CD4-positive, alpha-beta T cell treated with Interleukin-15 for 1 hour (primary cell): ENCODE data around the gene TBC1D22A.

Experiments
- DNase-seq: peaks from one replicate; pipeline ENCODE4 v3.0.0-alpha.2; 2020

Gene TBC1D22A

GRCh38 chr22:46754110-46754799 is 8.2 kb upstream of the TBC1D22A start:
- peak; percentile 86 for DNase-seq

GRCh38 chr22:46754826-46755225 is 7.6 kb upstream of the TBC1D22A start:
- no peak for DNase-seq

- no peak for DNase-seq
These were observed 6.9 kb upstream of the TBC1D22A start for GRCh38 chr22:46755525-46755924.

GRCh38 chr22:46756097-46756496 is 6.4 kb upstream of the TBC1D22A start:
- no peak for DNase-seq

GRCh38 chr22:46757104-46757503 is 5.3 kb upstream of the TBC1D22A start:
- DNase-seq = no peak

- no peak for DNase-seq
These were observed 4.3 kb upstream of the TBC1D22A start for GRCh38 chr22:46758121-46758520.

GRCh38 chr22:46758867-46759290 is 3.6 kb upstream of the TBC1D22A start:
- peak; percentile 62 for DNase-seq

- DNase-seq = no peak
These were observed 1.4 kb upstream of the TBC1D22A start for GRCh38 chr22:46761017-46761416.

- no peak for DNase-seq
These were observed 762 bp upstream of the TBC1D22A start for GRCh38 chr22:46761539-46762237.

GRCh38 chr22:46763051-46763705 is 728 bp downstream of the TBC1D22A start:
- DNase-seq = peak; percentile 70

- no peak for DNase-seq
These were observed 1.8 kb downstream of the TBC1D22A start for GRCh38 chr22:46764140-46764680.

GRCh38 chr22:46764779-46765485 is 2.5 kb downstream of the TBC1D22A start:
- no peak for DNase-seq

GRCh38 chr22:46766611-46767010 is 4.2 kb downstream of the TBC1D22A start:
- DNase-seq = no peak

GRCh38 chr22:46767249-46767985 is 5.0 kb downstream of the TBC1D22A start:
- no peak for DNase-seq

- peak; percentile 48 for DNase-seq
These were observed 6.8 kb downstream of the TBC1D22A start for GRCh38 chr22:46769191-46769675.

- DNase-seq = no peak
These were observed 7.3 kb downstream of the TBC1D22A start for GRCh38 chr22:46769706-46770105.

- DNase-seq = no peak
These were observed 7.7 kb downstream of the TBC1D22A start for GRCh38 chr22:46770151-46770641.

- DNase-seq = peak; percentile 53
These were observed 8.3 kb downstream of the TBC1D22A start for GRCh38 chr22:46770726-46771125.

- DNase-seq = no peak
These were observed 10.6 kb downstream of the TBC1D22A start for GRCh38 chr22:46773076-46773475.

- DNase-seq = peak; percentile 65
These were observed 12.0 kb downstream of the TBC1D22A start for GRCh38 chr22:46774253-46774979.
